ENCODE results near the gene DTL.

DNA sequence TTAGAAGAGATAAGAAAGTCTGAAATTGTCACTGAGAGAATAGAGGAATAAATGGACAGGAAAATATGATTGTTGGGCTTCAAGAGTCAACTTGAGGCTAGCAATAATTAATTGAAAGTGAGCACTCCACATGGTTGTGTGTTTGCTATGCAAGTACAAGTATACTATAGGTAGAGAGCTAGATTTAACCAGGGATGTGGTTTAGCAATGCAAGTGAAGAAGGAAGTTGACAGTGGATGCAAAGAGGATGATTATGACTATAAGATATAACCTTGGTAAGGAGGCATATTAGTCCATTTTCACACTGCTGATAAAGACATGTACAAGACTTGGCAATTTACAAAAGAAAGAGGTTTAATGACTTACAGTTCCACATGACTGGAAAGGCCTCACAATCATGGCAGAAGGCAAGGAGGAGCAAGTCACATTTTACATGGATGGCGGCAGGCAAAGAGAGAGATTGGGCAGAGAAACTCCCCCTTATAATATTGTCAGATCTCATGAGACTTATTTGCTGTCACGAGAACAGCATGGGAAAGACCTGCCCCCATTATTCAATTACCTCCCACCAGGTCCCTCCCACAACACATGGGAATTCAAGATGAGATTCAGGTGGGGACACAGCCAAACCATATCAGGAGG, 47.3 kb downstream of the DTL start:
- TF ChIP-seq JUN (IDR thresholded peaks at IDR 0.05), result no peak
- TF ChIP-seq MAZ (IDR thresholded peaks at IDR 0.05; ENCODE audit: borderline replicate concordance, low read depth, low read length), result no peak
- no peak for TF ChIP-seq RCOR1 (IDR thresholded peaks at IDR 0.05; ENCODE audit: low read depth, low read length)
- TF ChIP-seq, protein P1, sequence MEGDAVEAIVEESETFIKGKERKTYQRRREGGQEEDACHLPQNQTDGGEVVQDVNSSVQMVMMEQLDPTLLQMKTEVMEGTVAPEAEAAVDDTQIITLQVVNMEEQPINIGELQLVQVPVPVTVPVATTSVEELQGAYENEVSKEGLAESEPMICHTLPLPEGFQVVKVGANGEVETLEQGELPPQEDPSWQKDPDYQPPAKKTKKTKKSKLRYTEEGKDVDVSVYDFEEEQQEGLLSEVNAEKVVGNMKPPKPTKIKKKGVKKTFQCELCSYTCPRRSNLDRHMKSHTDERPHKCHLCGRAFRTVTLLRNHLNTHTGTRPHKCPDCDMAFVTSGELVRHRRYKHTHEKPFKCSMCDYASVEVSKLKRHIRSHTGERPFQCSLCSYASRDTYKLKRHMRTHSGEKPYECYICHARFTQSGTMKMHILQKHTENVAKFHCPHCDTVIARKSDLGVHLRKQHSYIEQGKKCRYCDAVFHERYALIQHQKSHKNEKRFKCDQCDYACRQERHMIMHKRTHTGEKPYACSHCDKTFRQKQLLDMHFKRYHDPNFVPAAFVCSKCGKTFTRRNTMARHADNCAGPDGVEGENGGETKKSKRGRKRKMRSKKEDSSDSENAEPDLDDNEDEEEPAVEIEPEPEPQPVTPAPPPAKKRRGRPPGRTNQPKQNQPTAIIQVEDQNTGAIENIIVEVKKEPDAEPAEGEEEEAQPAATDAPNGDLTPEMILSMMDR (IDR thresholded peaks at IDR 0.05), result no peak
- TF ChIP-seq HOXA7 (CRISPR knock-in tag; IDR thresholded peaks at IDR 0.05), result no peak
- no peak for TF ChIP-seq JUNB (IDR thresholded peaks at IDR 0.05)
- TF ChIP-seq NFE2L2 (conservative IDR thresholded peaks at IDR 0.05; ENCODE audit: low read length), result no peak
- no peak for TF ChIP-seq POLR2A (IDR thresholded peaks at IDR 0.05; ENCODE audit: low read length)
- no peak for TF ChIP-seq ZC3H11A (IDR thresholded peaks at IDR 0.05)
- TF ChIP-seq, protein P2, sequence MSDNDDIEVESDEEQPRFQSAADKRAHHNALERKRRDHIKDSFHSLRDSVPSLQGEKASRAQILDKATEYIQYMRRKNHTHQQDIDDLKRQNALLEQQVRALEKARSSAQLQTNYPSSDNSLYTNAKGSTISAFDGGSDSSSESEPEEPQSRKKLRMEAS (IDR thresholded peaks at IDR 0.05), result no peak
- no peak for TF ChIP-seq EHMT2 (IDR thresholded peaks at IDR 0.05; ENCODE audit: low read depth)
